ENCODE data around the gene CLCN2.
A peak's percentile ranks its signal among the peaks of the same experiment; 100 is the strongest.

The CLCN2 gene

GRCh38 chr3:184325715-184326369, 35.6 kb downstream of the CLCN2 start:
- peak; percentile 4 for DNase-seq (ENCODE audit: low spot score)

GRCh38 chr3:184325269-184325668, 36.1 kb downstream of the CLCN2 start:
- DNase-seq (ENCODE audit: low spot score): peak; percentile 4

- peak; percentile 4 for DNase-seq (ENCODE audit: low spot score)
These were observed 37.7 kb downstream of the CLCN2 start for GRCh38 chr3:184323696-184324095.

GRCh38 chr3:184322731-184323487, 38.5 kb downstream of the CLCN2 start:
- DNase-seq (ENCODE audit: low spot score): peak; percentile 6

- DNase-seq (ENCODE audit: low spot score): peak; percentile 6
These were observed 39.7 kb downstream of the CLCN2 start for GRCh38 chr3:184321666-184322065.

- peak; percentile 81 for DNase-seq (ENCODE audit: low spot score)
These were observed 41.3 kb downstream of the CLCN2 start for GRCh38 chr3:184320104-184320445.

GRCh38 chr3:184317201-184317600, 44.2 kb downstream of the CLCN2 start:
- DNase-seq (ENCODE audit: low spot score): no peak

GRCh38 chr3:184316792-184317191, 44.6 kb downstream of the CLCN2 start:
- no peak for DNase-seq (ENCODE audit: low spot score)

- DNase-seq (ENCODE audit: low spot score): no peak
These were observed 45.3 kb downstream of the CLCN2 start for GRCh38 chr3:184315871-184316661.

GRCh38 chr3:184315543-184315867, 45.9 kb downstream of the CLCN2 start:
- no peak for DNase-seq (ENCODE audit: low spot score)

GRCh38 chr3:184314700-184315542, 46.5 kb downstream of the CLCN2 start:
- peak; percentile 82 for DNase-seq (ENCODE audit: low spot score)

- peak; percentile 99 for DNase-seq (ENCODE audit: low spot score)
These were observed 47.1 kb downstream of the CLCN2 start, which contains the start of gene EIF4G1 for GRCh38 chr3:184314363-184314699. TSS of gene EIF4G1 (plus strand) at chr3:184314606. CDS start at chr3:184315797, 1,191 bp downstream.

- DNase-seq (ENCODE audit: low spot score): no peak
These were observed 49.8 kb downstream of the CLCN2 start for GRCh38 chr3:184311633-184312032.

- no peak for DNase-seq (ENCODE audit: low spot score)
These were observed 52.7 kb downstream of the CLCN2 start for GRCh38 chr3:184308744-184309143.

GRCh38 chr3:184307915-184308314, 53.5 kb downstream of the CLCN2 start:
- no peak for DNase-seq (ENCODE audit: low spot score)

GRCh38 chr3:184306341-184306972, 54.9 kb downstream of the CLCN2 start:
- DNase-seq (ENCODE audit: low spot score): no peak

- DNase-seq (ENCODE audit: low spot score): no peak
These were observed 55.8 kb downstream of the CLCN2 start for GRCh38 chr3:184305577-184305976.

GRCh38 chr3:184300378-184300720, 61.1 kb downstream of the CLCN2 start:
- DNase-seq (ENCODE audit: low spot score): no peak

GRCh38 chr3:184299488-184300377, 61.7 kb downstream of the CLCN2 start:
- no peak for DNase-seq (ENCODE audit: low spot score)

GRCh38 chr3:184298759-184299487, 62.5 kb downstream of the CLCN2 start, which contains the start of gene PSMD2:
TSS of gene PSMD2 (plus strand) at chr3:184299241. CDS start at chr3:184299267, 26 bp downstream.
- DNase-seq (ENCODE audit: low spot score): peak; percentile 98
